Subcutaneous adipose tissue (tissue), 4 donors: ENCODE data around the gene RUNX2. TPM values are rescaled to one million over a fixed set of nuclear protein-coding genes. Genes with fewer than 3 reads are reported as not detected.

ENCODE experiments used
- total RNA-seq, 4 donors: library from RNA; depleted of rRNA; stranded (reverse); fragments of >200 nt; gene quantifications; one replicate each; pipeline ENCODE4 v1.1.0, GENCODE V29; 2016
- TF ChIP-seq, protein P1 (sequence below): fragments of 450-650 bp; IDR thresholded peaks from one replicate; pipeline ENCODE4 v1.5.1; 2016; ENCODE audit warnings: low read depth, mild to moderate bottlenecking, control low read depth, antibody characterized with exemption, moderate library complexity

Gene RUNX2
- total RNA-seq, 4 donors from 2014 or later: 1.3 to 4.6 (median 2.6) TPM

DNA sequence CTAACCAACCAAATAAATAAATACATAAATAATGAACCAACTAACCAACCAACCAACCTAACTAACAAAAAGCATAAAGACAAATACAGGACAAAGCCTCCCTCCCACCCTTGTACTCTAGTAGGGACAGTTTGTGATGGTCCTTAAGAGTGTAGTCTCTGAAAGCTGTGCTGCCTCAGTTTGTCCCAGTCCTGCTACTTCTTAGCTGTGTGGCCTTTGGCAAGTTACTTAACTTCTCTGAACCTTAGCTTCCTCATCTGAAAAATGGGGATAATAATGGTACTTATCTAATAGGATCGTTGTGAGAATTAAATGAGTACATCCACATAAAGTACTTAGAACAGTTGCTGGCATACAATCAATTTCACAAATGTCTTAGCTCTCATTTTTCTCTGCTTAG, 282.2 kb downstream of the RUNX2 start:
- TF ChIP-seq, protein P1, sequence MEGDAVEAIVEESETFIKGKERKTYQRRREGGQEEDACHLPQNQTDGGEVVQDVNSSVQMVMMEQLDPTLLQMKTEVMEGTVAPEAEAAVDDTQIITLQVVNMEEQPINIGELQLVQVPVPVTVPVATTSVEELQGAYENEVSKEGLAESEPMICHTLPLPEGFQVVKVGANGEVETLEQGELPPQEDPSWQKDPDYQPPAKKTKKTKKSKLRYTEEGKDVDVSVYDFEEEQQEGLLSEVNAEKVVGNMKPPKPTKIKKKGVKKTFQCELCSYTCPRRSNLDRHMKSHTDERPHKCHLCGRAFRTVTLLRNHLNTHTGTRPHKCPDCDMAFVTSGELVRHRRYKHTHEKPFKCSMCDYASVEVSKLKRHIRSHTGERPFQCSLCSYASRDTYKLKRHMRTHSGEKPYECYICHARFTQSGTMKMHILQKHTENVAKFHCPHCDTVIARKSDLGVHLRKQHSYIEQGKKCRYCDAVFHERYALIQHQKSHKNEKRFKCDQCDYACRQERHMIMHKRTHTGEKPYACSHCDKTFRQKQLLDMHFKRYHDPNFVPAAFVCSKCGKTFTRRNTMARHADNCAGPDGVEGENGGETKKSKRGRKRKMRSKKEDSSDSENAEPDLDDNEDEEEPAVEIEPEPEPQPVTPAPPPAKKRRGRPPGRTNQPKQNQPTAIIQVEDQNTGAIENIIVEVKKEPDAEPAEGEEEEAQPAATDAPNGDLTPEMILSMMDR: no peak

DNA sequence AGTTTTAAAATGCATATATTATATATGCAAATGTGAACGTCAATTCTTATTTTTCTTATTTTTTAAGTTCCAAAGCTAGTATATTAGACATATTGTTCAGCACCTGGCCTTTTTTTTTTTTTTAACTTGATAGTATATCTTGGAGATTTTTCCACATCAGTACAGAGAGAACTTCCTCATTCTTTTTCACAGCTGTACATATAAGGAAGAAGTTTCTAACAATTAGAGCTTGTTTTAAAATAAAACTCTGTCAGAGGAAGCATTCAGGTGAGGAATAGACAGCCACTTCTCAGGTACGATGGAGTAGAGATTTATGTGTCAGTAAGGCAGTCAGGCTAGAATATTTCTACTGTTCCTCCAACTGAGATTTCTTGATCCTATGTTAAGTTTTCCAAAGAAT, 282.7 kb downstream of the RUNX2 start:
- TF ChIP-seq, protein P1: no peak

DNA sequence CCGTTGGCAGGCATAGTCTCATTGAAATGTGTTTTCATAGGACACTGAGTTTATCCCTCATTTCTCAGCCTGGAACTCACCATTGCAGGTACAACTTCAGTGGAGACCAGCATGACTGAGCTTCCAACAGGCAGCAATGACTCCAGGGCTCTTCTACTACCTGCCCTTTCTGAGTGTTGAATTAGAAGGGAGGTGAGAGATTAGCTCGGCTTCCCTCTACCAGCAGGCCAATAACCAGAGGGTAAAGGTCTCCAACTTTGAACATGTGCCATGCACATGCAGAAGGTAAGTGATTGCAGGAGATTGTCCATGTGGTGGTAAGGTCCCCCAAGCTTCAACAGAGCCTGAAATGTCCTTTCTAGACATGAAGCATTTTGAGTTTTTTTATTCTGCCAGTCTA, 283.4 kb downstream of the RUNX2 start:
- TF ChIP-seq, protein P1: no peak

DNA sequence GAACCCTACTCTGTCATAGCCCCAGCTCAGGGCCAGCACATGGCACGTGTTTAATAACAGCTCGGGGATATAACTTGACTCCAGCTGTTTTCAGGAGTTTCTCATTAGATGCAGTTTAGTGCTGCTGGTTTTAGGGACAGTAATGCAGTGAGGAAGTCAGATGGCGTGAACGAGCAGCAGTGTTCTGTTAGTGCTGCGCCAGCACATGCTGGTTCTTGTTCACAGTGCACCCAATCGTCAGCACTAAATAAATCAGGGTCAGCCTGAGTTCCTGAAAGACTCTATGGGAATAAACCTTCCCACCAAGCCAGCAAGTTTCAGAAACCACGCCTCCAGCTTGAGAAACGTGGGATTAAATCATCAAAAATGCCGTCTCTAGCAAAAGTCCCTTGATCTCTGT, 285.5 kb downstream of the RUNX2 start:
- TF ChIP-seq, protein P1: no peak

DNA sequence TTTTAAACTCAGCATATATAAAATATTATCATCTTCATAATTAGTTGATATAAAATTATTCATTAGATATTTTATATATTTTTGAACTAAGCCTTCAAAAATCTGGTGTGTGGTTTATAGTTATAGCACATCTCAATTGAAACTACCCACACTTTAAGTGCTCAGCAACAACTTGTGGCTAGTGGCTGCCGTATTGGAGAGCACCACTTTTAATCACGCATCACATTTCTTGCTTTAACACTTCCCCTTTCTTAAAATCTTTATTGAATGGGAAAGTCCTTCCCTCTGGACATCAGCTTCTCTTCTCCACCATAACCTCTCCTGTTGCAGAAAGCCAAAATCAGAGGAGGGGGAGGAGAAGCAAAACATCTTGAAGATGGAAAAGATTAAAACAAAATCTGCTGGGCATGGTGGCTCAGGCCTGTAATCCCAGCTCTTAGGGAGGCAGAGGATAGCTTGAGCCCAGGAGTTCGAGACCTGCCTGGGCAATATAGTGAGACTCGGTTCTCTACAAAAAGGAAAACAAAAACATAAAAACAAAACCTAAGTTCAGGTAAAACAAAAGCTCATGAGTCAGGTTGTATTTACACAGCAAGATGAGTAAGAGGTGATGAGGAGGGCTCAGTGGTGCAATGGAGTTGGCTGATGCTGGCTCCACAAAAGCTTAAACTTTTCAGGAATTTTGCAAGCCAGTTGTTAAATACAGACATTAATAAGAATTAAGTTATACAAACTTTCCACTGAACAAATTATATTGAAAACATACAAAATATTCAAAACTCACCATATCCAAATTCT, 286.6 kb downstream of the RUNX2 start:
- TF ChIP-seq, protein P1: no peak

DNA sequence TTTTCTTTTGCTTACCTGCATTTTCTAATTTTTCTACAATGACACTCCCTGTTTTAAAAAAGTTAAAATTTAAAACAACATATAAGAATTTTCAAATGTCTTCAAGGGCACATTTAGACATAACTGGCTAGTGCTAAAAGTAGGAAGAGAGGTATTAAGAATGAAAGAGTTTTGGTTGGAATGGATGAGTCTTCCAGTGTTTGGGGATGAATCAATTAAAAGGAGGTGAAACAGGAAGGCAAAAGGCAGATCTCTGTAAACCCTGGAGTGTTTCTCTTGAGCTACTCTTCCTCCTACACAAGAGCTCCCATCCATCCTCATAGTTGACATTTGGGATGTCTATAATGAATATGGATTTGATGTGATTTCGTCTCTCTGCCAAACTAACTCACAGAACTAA, 288.1 kb downstream of the RUNX2 start:
- TF ChIP-seq, protein P1: no peak

DNA sequence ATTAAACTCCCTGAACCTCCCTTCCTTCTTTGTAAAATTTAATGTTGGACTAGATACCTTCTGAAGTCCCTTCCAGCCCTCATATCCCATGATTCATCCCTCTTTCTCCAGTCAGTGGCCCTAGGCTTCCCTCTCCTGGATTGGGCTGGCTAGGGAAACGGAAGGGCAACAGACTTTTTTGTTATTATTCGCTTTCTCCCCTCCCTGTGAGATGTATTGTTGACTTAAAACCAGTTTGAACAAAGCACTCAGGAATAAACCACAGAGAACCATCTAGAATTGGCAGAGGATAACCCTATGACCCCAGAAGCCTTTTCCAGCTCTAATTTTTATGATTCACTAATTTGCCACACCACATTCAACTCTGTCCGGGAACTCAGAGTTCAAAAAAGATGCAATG, 289.3 kb downstream of the RUNX2 start:
- TF ChIP-seq, protein P1: no peak
